Stimulated activated CD8-positive, alpha-beta memory T cell treated with anti-CD3 and anti-CD28 coated beads, Interleukin-7, amount 100 ng/mL, for 4 hours (primary cell): ENCODE measurements around the gene FAM43B.

ENCODE experiments used
- DNase-seq, 2 donors: peaks; one replicate each; pipeline ENCODE4 v3.0.0-alpha.2; 2020; ENCODE audit warnings: low read depth in 2 of 2

Gene FAM43B

DNA sequence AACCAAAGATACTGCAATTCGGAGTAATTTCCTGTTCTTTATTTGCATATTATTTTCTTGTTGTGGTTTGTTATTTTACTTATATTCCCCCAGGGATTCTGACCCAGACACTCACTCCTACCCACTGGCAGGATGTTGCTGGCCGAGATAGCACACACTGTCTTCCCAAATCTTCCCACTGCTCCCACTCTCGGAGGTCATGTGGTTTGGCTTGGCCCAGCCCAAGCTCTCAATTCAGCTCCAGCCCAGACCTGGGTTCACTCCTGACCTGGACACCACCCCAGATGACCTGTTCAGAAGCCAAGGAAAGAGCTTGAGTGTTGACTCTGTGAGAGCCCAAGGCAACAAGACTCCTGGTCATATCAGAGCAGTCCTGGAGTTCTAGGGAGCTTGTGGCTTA is 1.2 kb upstream of the FAM43B start:
- DNase-seq, result no peak

DNA sequence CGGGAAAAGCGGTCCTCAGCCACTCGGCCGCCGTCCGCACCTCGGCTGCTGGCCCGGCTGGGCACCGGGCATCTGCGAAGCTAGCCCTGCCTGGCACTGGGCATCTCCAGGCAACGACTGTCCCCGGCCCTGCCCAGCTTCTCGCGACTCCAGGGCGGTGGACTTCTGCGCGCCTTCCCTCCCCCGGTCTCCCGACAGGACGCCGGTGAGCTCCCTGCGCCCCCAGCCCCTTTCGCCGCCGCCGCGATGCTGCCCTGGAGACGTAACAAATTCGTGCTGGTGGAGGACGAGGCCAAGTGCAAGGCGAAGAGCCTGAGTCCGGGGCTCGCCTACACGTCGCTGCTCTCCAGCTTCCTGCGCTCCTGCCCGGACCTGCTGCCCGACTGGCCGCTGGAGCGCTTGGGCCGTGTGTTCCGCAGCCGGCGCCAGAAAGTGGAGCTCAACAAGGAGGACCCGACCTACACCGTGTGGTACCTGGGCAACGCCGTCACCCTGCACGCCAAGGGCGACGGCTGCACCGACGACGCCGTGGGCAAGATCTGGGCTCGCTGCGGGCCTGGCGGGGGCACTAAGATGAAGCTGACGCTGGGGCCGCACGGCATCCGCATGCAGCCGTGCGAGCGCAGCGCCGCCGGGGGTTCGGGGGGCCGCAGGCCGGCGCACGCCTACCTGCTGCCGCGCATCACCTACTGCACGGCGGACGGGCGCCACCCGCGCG is 514 bp downstream of the FAM43B start:
- no peak for DNase-seq

DNA sequence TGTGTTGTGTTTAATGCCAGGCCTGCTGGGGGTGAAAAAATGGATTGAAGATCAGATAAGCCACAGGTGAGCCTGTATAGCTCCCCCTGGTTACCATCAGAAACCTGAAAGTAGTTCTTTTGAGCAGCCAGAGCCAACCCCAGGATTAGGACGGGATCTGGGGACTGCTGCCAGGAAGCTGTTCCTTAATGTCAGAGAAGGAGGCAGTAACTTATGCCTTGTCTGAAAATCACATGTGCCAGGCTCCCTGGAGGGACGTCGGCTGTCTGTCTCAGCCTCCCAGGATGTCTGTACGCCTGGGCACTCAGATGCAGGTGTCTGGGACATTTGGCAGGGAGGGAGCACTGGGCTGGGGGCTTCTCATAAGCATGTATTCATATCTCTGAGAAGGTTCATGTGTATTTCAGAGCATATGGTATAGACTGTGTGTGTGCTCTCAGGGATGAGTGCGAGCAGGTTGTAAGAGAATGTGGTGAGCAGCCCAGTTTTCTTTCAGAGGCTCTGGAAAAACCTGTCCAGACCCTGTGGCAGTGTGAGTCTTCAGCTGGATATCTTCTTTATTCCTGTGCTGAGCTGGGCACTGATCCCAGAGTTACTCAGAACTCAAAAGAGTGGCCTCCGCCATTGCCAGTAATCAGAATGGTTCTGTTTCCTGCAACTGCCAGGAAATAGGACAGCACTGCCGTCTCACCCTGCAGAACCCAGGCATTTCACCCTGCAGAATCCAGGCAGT is 2.8 kb downstream of the FAM43B start:
- no peak for DNase-seq

DNA sequence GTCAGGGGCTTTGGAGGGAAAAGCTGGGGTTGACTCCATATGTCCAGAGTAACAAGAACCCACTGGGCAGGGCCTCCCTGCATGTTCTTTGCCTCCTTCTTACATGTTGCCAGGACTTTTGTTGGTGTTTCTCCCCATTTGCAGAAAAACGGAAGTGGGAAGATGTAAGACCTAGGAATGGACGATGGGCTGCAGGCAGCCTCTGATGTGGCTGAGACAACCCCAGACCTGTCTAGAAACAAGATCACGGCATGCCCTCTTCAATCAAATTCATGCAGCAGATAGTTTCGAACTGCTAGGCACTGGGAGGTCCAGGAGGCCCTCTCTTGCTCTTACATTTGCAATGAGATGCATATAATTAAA is 3.4 kb downstream of the FAM43B start:
- no peak for DNase-seq

DNA sequence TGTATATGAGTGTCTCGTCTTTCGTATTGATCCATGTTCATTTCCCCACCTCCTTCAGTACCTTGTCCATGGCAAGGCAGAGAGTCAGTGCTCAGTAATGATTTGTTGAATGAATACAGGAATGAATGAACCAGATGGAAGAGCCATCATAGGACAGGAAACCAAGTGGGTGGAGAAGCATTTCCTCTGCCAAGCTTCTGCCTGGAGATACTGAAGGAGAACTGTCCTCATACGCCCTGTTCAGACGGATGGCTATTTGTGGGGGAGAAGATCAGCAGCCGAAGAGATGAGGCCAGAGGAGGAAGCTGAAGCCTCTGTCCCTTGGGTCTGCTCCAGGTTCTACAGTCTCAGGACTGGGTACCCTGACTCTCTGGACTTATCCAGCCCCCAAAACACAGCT is 5.8 kb downstream of the FAM43B start:
- DNase-seq, result no peak

DNA sequence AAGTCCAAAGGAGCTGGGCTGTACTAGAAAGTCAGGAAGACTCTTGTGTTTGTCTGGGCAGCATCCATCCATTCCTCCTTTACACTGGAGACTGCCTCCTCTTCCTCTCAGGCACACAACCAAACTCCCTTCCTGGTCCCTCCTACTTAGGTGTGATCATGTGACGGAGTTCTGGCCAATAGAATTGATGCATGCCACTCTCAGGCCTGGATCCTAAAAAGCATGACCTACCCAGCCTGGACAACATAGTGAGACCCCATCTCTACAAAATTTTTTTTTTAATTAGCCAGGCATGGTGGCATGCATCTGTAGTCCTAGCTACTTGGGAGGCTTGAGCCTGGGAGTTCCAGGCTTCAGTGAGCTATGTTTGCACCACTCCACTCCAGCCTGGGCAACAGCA is 8.6 kb downstream of the FAM43B start:
- no peak for DNase-seq

DNA sequence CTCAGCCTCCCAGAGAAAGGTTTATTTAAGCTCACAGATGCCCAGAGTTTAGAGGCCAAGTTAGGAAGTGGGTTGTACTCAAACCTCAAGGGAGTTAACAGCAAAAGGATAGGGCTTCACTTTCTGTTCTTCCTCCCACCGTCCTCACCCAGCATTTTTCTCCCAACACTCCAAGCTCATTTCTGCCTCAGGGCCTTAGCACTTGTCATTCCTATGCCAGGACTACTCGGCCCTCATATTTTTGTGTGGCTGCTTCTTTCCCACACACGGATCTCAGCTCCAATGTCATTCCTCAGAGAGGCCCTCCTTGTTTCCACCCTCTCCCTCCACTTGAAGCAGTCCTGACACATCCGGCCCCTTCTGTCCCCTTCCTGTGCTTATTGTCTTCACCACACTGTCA is 12.9 kb downstream of the FAM43B start:
- DNase-seq, result no peak

- no peak for DNase-seq
Observed at GRCh38 chr1:20569523-20570098, 17.2 kb downstream of the FAM43B start.

DNA sequence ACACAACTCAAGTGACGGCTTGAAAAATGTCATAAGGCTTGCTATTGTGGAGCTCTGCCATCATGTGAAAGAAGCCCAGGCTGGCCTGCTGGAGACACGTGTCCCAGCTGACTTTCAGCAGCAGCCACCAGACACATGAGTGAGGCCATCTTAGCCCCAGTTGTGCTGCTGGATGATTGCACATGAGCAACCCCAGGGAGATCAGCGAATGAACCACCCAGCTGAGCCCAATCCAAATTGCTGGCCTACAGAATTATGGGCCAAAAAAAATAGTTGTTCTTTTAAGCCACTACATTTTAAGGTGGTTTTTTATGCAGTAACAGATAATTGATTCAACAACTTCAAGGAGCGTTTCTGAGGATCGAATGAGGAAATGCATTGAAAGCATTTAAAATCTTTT is 19.1 kb downstream of the FAM43B start:
- DNase-seq, result no peak

DNA sequence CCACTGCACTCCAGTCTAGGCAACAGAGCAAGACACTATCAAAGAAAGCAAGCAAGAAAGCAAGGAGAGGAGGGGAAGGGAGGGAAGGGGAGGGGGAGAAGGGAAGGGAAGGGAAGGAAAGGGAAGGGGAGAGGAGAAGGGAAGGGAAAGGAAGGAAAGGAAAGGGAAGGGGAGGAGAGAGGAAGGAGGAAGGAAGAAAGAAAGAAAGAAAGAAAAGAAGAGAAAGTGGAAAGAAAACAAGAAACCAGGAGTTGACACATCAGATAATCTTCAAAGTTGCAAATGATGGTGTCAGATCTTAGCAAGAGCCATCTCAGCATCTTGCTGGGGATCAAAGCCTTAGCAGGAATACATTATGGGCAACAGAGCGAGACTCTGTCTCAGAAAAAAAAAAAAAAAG is 21.6 kb downstream of the FAM43B start:
- no peak for DNase-seq

- DNase-seq, result peak; percentile 17 to 32
Observed at GRCh38 chr1:20574686-20575540, 22.5 kb downstream of the FAM43B start.

- no peak for DNase-seq
Observed at GRCh38 chr1:20575541-20576336, 23.4 kb downstream of the FAM43B start.

- no peak for DNase-seq
Observed at GRCh38 chr1:20578062-20578461, 25.7 kb downstream of the FAM43B start.

GRCh38 chr1:20578721-20579395 is 26.5 kb downstream of the FAM43B start:
- DNase-seq, result no peak

GRCh38 chr1:20584890-20585289 is 32.5 kb downstream of the FAM43B start:
- DNase-seq, result no peak

- DNase-seq, result no peak
Observed at GRCh38 chr1:20586953-20587660, 34.7 kb downstream of the FAM43B start.

GRCh38 chr1:20587661-20588053 is 35.3 kb downstream of the FAM43B start:
- no peak for DNase-seq

DNA sequence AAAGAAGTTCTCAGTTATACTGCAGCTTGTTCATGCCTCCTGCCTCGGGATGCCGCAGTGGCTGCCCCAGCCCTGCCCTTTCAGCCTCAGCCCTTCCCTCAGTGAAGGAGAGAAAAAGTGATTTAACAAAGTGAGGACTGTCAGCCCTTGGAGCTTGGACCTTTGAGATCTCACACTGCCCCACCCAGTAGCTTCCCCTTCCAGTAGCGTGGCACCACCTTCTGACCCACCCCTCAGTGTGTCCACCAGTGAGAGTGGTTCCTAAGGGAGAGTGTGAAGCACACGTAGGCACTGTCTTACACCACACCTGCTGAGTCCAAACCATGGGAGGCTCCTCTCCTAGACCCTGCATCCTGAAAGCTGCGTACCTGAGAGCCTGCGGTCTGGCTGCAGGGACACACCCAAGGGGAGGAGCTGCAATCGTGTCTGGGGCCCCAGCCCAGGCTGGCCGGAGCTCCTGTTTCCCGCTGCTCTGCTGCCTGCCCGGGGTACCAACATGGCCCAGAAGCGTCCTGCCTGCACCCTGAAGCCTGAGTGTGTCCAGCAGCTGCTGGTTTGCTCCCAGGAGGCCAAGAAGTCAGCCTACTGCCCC is 36.4 kb downstream of the FAM43B start, which contains the start of gene CDA:
TSS of gene CDA (plus strand) at position 464 of the 592 bp plus-strand sequence. CDS start at position 497, 33 bp downstream.
- no peak for DNase-seq
